ENCODE data around the gene SQOR.

SQOR gene

GRCh38 chr15:45634432-45635190 is at the start of gene SQOR:
Gene SQOR, plus strand, starts transcription at chr15:45635029. Its CDS starts 23,895 bp downstream, at chr15:45658924.
- peaks cover 2% of the 10 kb centered on the region for H3K4me1 ChIP-seq (ENCODE audit: control insufficient read depth, insufficient read depth, low read length)
- peaks cover 38% of the 10 kb centered on the region for H3K27me3 ChIP-seq (ENCODE audit: control insufficient read depth, insufficient read depth, low read length)
- peak within 1 kb of the TSS; percentile 70 for H3K4me3 ChIP-seq (ENCODE audit: low read depth, low read length)
- peak within 1 kb of the TSS; percentile 37 for H3K9ac ChIP-seq (ENCODE audit: low read depth, low read length)
- H3K36me3 ChIP-seq (ENCODE audit: control insufficient read depth, insufficient read depth, low read length), result no peaks in the 10 kb centered on the region
- H3K9me3 ChIP-seq (ENCODE audit: control insufficient read depth, insufficient read depth, low read length), result no peaks in the 10 kb centered on the region

- no peaks in the 10 kb centered on the region for H3K9me3 ChIP-seq (ENCODE audit: control insufficient read depth, insufficient read depth, low read length)
- peaks cover 3% of the 10 kb centered on the region for H3K4me1 ChIP-seq (ENCODE audit: control insufficient read depth, insufficient read depth, low read length)
- no peaks in the 10 kb centered on the region for H3K36me3 ChIP-seq (ENCODE audit: control insufficient read depth, insufficient read depth, low read length)
- H3K9ac ChIP-seq (ENCODE audit: low read depth, low read length), result no peak overlapping the region
- no peak overlapping the region for H3K4me3 ChIP-seq (ENCODE audit: low read depth, low read length)
- no peaks in the 10 kb centered on the region for H3K27me3 ChIP-seq (ENCODE audit: control insufficient read depth, insufficient read depth, low read length)
Observed at GRCh38 chr15:45585069-45585791, 49.6 kb upstream of the SQOR start.

- peaks cover 3% of the 10 kb centered on the region for H3K4me1 ChIP-seq (ENCODE audit: control insufficient read depth, insufficient read depth, low read length)
- H3K4me3 ChIP-seq (ENCODE audit: low read depth, low read length), result peak overlapping the region; percentile 86
- no peaks in the 10 kb centered on the region for H3K36me3 ChIP-seq (ENCODE audit: control insufficient read depth, insufficient read depth, low read length)
- H3K9me3 ChIP-seq (ENCODE audit: control insufficient read depth, insufficient read depth, low read length), result no peaks in the 10 kb centered on the region
- no peaks in the 10 kb centered on the region for H3K27me3 ChIP-seq (ENCODE audit: control insufficient read depth, insufficient read depth, low read length)
- H3K9ac ChIP-seq (ENCODE audit: low read depth, low read length), result peak overlapping the region; percentile 98
Observed at GRCh38 chr15:45586125-45586524, 48.7 kb upstream of the SQOR start.

- Histone ChIP-seq H3K9ac (ENCODE audit: low read depth, low read length) (peak overlapping the region; percentile 98), H3K4me1 (ENCODE audit: control insufficient read depth, insufficient read depth, low read length) (peaks cover 3% of the 10 kb centered on the region), H3K27me3 (ENCODE audit: control insufficient read depth, insufficient read depth, low read length) (no peaks in the 10 kb centered on the region), H3K9me3 (ENCODE audit: control insufficient read depth, insufficient read depth, low read length) (no peaks in the 10 kb centered on the region), H3K4me3 (ENCODE audit: low read depth, low read length) (peak overlapping the region; percentile 86), H3K36me3 (ENCODE audit: control insufficient read depth, insufficient read depth, low read length) (no peaks in the 10 kb centered on the region)
Observed at GRCh38 chr15:45586601-45587094, 48.2 kb upstream of the SQOR start.

- H3K9ac ChIP-seq (ENCODE audit: low read depth, low read length), result peak within 1 kb of the TSS; percentile 98
- H3K36me3 ChIP-seq (ENCODE audit: control insufficient read depth, insufficient read depth, low read length), result no peaks in the 10 kb centered on the region
- peak within 1 kb of the TSS; percentile 86 for H3K4me3 ChIP-seq (ENCODE audit: low read depth, low read length)
- H3K9me3 ChIP-seq (ENCODE audit: control insufficient read depth, insufficient read depth, low read length), result no peaks in the 10 kb centered on the region
- H3K27me3 ChIP-seq (ENCODE audit: control insufficient read depth, insufficient read depth, low read length), result no peaks in the 10 kb centered on the region
- peaks cover 3% of the 10 kb centered on the region for H3K4me1 ChIP-seq (ENCODE audit: control insufficient read depth, insufficient read depth, low read length)
Observed at GRCh38 chr15:45587095-45587862, 47.5 kb upstream of the SQOR start, which contains the start of gene BLOC1S6. Gene BLOC1S6, plus strand, starts transcription at chr15:45587379. Its CDS starts 65 bp downstream, at chr15:45587444.

GRCh38 chr15:45587863-45588170 is 47.0 kb upstream of the SQOR start:
- H3K27me3 ChIP-seq (ENCODE audit: control insufficient read depth, insufficient read depth, low read length), result no peaks in the 10 kb centered on the region
- peak overlapping the region; percentile 98 for H3K9ac ChIP-seq (ENCODE audit: low read depth, low read length)
- H3K9me3 ChIP-seq (ENCODE audit: control insufficient read depth, insufficient read depth, low read length), result no peaks in the 10 kb centered on the region
- H3K36me3 ChIP-seq (ENCODE audit: control insufficient read depth, insufficient read depth, low read length), result no peaks in the 10 kb centered on the region
- H3K4me3 ChIP-seq (ENCODE audit: low read depth, low read length), result peak overlapping the region; percentile 86
- H3K4me1 ChIP-seq (ENCODE audit: control insufficient read depth, insufficient read depth, low read length), result peaks cover 3% of the 10 kb centered on the region

- Histone ChIP-seq H3K36me3 (ENCODE audit: control insufficient read depth, insufficient read depth, low read length) (no peaks in the 10 kb centered on the region), H3K27me3 (ENCODE audit: control insufficient read depth, insufficient read depth, low read length) (no peaks in the 10 kb centered on the region), H3K4me3 (ENCODE audit: low read depth, low read length) (peak overlapping the region; percentile 86), H3K4me1 (ENCODE audit: control insufficient read depth, insufficient read depth, low read length) (peaks cover 3% of the 10 kb centered on the region), H3K9me3 (ENCODE audit: control insufficient read depth, insufficient read depth, low read length) (no peaks in the 10 kb centered on the region), H3K9ac (ENCODE audit: low read depth, low read length) (peak overlapping the region; percentile 98)
Observed at GRCh38 chr15:45588219-45588875, 46.5 kb upstream of the SQOR start.

GRCh38 chr15:45589256-45589655 is 45.6 kb upstream of the SQOR start:
- no peaks in the 10 kb centered on the region for H3K27me3 ChIP-seq (ENCODE audit: control insufficient read depth, insufficient read depth, low read length)
- H3K4me1 ChIP-seq (ENCODE audit: control insufficient read depth, insufficient read depth, low read length), result peaks cover 3% of the 10 kb centered on the region
- H3K9me3 ChIP-seq (ENCODE audit: control insufficient read depth, insufficient read depth, low read length), result no peaks in the 10 kb centered on the region
- no peaks in the 10 kb centered on the region for H3K36me3 ChIP-seq (ENCODE audit: control insufficient read depth, insufficient read depth, low read length)
- H3K9ac ChIP-seq (ENCODE audit: low read depth, low read length), result no peak overlapping the region
- no peak overlapping the region for H3K4me3 ChIP-seq (ENCODE audit: low read depth, low read length)

- H3K4me3 ChIP-seq (ENCODE audit: low read depth, low read length), result no peak overlapping the region
- no peaks in the 10 kb centered on the region for H3K4me1 ChIP-seq (ENCODE audit: control insufficient read depth, insufficient read depth, low read length)
- H3K36me3 ChIP-seq (ENCODE audit: control insufficient read depth, insufficient read depth, low read length), result no peaks in the 10 kb centered on the region
- no peaks in the 10 kb centered on the region for H3K9me3 ChIP-seq (ENCODE audit: control insufficient read depth, insufficient read depth, low read length)
- no peak overlapping the region for H3K9ac ChIP-seq (ENCODE audit: low read depth, low read length)
- H3K27me3 ChIP-seq (ENCODE audit: control insufficient read depth, insufficient read depth, low read length), result no peaks in the 10 kb centered on the region
Observed at GRCh38 chr15:45594319-45594718, 40.5 kb upstream of the SQOR start.

GRCh38 chr15:45594835-45595530 is 39.8 kb upstream of the SQOR start:
- H3K9me3 ChIP-seq (ENCODE audit: control insufficient read depth, insufficient read depth, low read length), result no peaks in the 10 kb centered on the region
- H3K4me1 ChIP-seq (ENCODE audit: control insufficient read depth, insufficient read depth, low read length), result no peaks in the 10 kb centered on the region
- H3K36me3 ChIP-seq (ENCODE audit: control insufficient read depth, insufficient read depth, low read length), result no peaks in the 10 kb centered on the region
- H3K27me3 ChIP-seq (ENCODE audit: control insufficient read depth, insufficient read depth, low read length), result no peaks in the 10 kb centered on the region
- no peak overlapping the region for H3K4me3 ChIP-seq (ENCODE audit: low read depth, low read length)
- no peak overlapping the region for H3K9ac ChIP-seq (ENCODE audit: low read depth, low read length)

GRCh38 chr15:45603881-45604280 is 30.9 kb upstream of the SQOR start:
- H3K4me3 ChIP-seq (ENCODE audit: low read depth, low read length), result no peak overlapping the region
- H3K9ac ChIP-seq (ENCODE audit: low read depth, low read length), result no peak overlapping the region
- no peaks in the 10 kb centered on the region for H3K36me3 ChIP-seq (ENCODE audit: control insufficient read depth, insufficient read depth, low read length)
- H3K9me3 ChIP-seq (ENCODE audit: control insufficient read depth, insufficient read depth, low read length), result no peaks in the 10 kb centered on the region
- H3K4me1 ChIP-seq (ENCODE audit: control insufficient read depth, insufficient read depth, low read length), result no peaks in the 10 kb centered on the region
- no peaks in the 10 kb centered on the region for H3K27me3 ChIP-seq (ENCODE audit: control insufficient read depth, insufficient read depth, low read length)
